H1 (cell line): ENCODE measurements around the gene ARID4A. TPM values are rescaled to one million over a fixed set of nuclear protein-coding genes. Genes with fewer than 3 reads are reported as not detected.

Experiments
- CTCF ChIA-PET: fragments of 300-600 bp; sonication (Branson Sonifier 250); formaldehyde crosslinking; loops from one replicate; lab custom pipeline; 2021; ENCODE audit not compliant: partially characterized antibody; lab: Charles Lee
- POLR2A ChIA-PET: fragments of 300-600 bp; sonication (Branson Sonifier 250); formaldehyde crosslinking; loops from one replicate; lab custom pipeline; 2021; ENCODE audit warnings: inconsistent platforms; ENCODE audit not compliant: partially characterized antibody; lab: Charles Lee
- DNase-seq, 2 experiments: peaks; one replicate each; pipeline versions ENCODE4 v3.0.0 to v3.0.0-alpha.2; 2010 to 2022; ENCODE audit warnings: low spot score in 2 of 2, low read depth in 1 of 2, mixed read lengths in 1 of 2
- FAIRE-seq: peaks from 2 replicates; lab custom pipeline; 2011; peaks lifted over from hg19 to GRCh38; lab: Jason Lieb, UNC
- H2AFZ ChIP-seq: 2 replicates; pipeline ENCODE4 v1.8.1; 2012; ENCODE audit warnings: low read length, inconsistent platforms
- H2AK5ac ChIP-seq: 2 replicates; pipeline ENCODE4 v1.6.1; 2013; ENCODE audit warnings: low read depth, low read length
- H2BK120ac ChIP-seq: replicated peaks from 2 replicates; pipeline ENCODE3; 2013; ENCODE audit warnings: low read depth, low read length, inconsistent platforms
- H2BK12ac ChIP-seq: 2 replicates; pipeline ENCODE4 v1.6.1; 2013; ENCODE audit warnings: low read depth, low read length
- H2BK15ac ChIP-seq: 2 replicates; pipeline ENCODE4 v1.6.1; 2013; ENCODE audit warnings: low read length
- H2BK20ac ChIP-seq: 2 replicates; pipeline ENCODE4 v1.6.1; 2013; ENCODE audit warnings: low read length
- H2BK5ac ChIP-seq: 2 replicates; pipeline ENCODE4 v1.6.1; 2013; ENCODE audit warnings: low read depth, low read length
- H3K14ac ChIP-seq: 2 replicates; pipeline ENCODE4 v1.6.1; 2013; ENCODE audit warnings: inconsistent platforms; ENCODE audit not compliant: insufficient read length
- H3K18ac ChIP-seq: 2 replicates; pipeline ENCODE4 v1.6.1; 2013; ENCODE audit warnings: low read length; ENCODE audit errors: extremely low read depth
- H3K23ac ChIP-seq: 2 replicates; pipeline ENCODE4 v1.6.1; 2013; ENCODE audit warnings: inconsistent platforms; ENCODE audit not compliant: insufficient read length
- H3K23me2 ChIP-seq: 2 replicates; pipeline ENCODE4 v1.6.1; 2013; ENCODE audit warnings: low read depth, low read length
- H3K27ac ChIP-seq: 2 replicates; pipeline ENCODE4 v1.6.1; 2011; ENCODE audit warnings: low read depth, low read length, inconsistent platforms
- H3K27me3 ChIP-seq, 4 experiments: replicated peaks in 1 of 4; 1 replicate in 1 of 4; 2 replicates in 3 of 4; pipeline versions ENCODE4 v1.6.1 to v1.8.1; 2011 to 2013; ENCODE audit warnings: low read length in 3 of 4, mild to moderate bottlenecking in 3 of 4, inconsistent platforms in 2 of 4, mixed read lengths in 2 of 4, moderate library complexity in 1 of 4; ENCODE audit not compliant: control insufficient read depth in 3 of 4, insufficient read depth in 3 of 4; ENCODE audit errors: extremely low read depth in 1 of 4
- H3K36me3 ChIP-seq, 4 experiments: 2 replicates each; pipeline versions ENCODE4 v1.6.1 to v1.8.1; 2011 to 2013; ENCODE audit warnings: mild to moderate bottlenecking in 4 of 4, low read length in 3 of 4, moderate library complexity in 2 of 4, control low read depth in 1 of 4, inconsistent platforms in 1 of 4; ENCODE audit not compliant: insufficient read depth in 4 of 4, control insufficient read depth in 2 of 4
- H3K4ac ChIP-seq: replicated peaks from 2 replicates; pipeline ENCODE3; 2013; ENCODE audit warnings: low read length, low read depth, mixed read lengths, inconsistent platforms; ENCODE audit not compliant: insufficient read length
- H3K4me1 ChIP-seq, 4 experiments: replicated peaks in 1 of 4; 1 replicate in 1 of 4; 2 replicates in 3 of 4; pipeline versions ENCODE4 v1.6.1 to v1.8.1; 2011 to 2013; ENCODE audit warnings: low read length in 3 of 4, inconsistent platforms in 2 of 4, mixed read lengths in 1 of 4; ENCODE audit not compliant: insufficient read depth in 4 of 4, control insufficient read depth in 3 of 4
- H3K4me2 ChIP-seq, 2 experiments: 2 replicates each; pipeline versions ENCODE4 v1.6.1 to v1.8.1; 2011 to 2013; ENCODE audit warnings: low read depth in 2 of 2, low read length in 2 of 2, control low read depth in 1 of 2, inconsistent platforms in 1 of 2, mild to moderate bottlenecking in 1 of 2; ENCODE audit not compliant: insufficient read depth in 1 of 2
- H3K4me3 ChIP-seq, 4 experiments: fragments of 200-600, 300-600 bp in 1 of 4; sonication (generic), shearing (Covaris generic), sonication (Bioruptor Twin) in 1 of 4; 2 replicates each; pipeline versions ENCODE4 v1.5.1 to v1.8.1; 2011 to 2016; ENCODE audit warnings: low read length in 4 of 4, low read depth in 3 of 4, control low read depth in 2 of 4, inconsistent platforms in 2 of 4, mild to moderate bottlenecking in 2 of 4, mixed read lengths in 1 of 4, moderate library complexity in 1 of 4; ENCODE audit not compliant: insufficient read depth in 2 of 4; ENCODE audit errors: extremely low read depth in 1 of 4
- H3K56ac ChIP-seq: replicated peaks from 2 replicates; pipeline ENCODE3; 2013; ENCODE audit warnings: low read depth, mild to moderate bottlenecking, mixed read lengths, low read length, inconsistent platforms; ENCODE audit not compliant: insufficient read length
- H3K79me1 ChIP-seq: 2 replicates; pipeline ENCODE4 v1.6.1; 2013; ENCODE audit warnings: low read depth, low read length, control low read depth
- H3K79me2 ChIP-seq, 2 experiments: 2 replicates each; pipeline versions ENCODE4 v1.6.1 to v1.8.1; 2012 to 2013; ENCODE audit warnings: low read length in 2 of 2, mild to moderate bottlenecking in 2 of 2, inconsistent platforms in 1 of 2; ENCODE audit not compliant: insufficient read depth in 2 of 2, control insufficient read depth in 1 of 2
- H3K9ac ChIP-seq, 4 experiments: replicated peaks in 1 of 4; 1 replicate in 1 of 4; 2 replicates in 3 of 4; pipeline versions ENCODE4 v1.6.1 to v1.8.1; 2011 to 2013; ENCODE audit warnings: low read depth in 3 of 4, low read length in 3 of 4, control low read depth in 2 of 4, mild to moderate bottlenecking in 2 of 4, moderate library complexity in 2 of 4, inconsistent platforms in 1 of 4; ENCODE audit errors: extremely low read depth in 1 of 4
- H3K9me3 ChIP-seq, 2 experiments: 2 replicates each; pipeline versions ENCODE4 v1.6.1 to v1.8.1; 2012 to 2013; ENCODE audit warnings: mild to moderate bottlenecking in 2 of 2, moderate library complexity in 2 of 2, control low read depth in 1 of 2, inconsistent platforms in 1 of 2, low read depth in 1 of 2, low read length in 1 of 2, mixed read lengths in 1 of 2; ENCODE audit not compliant: insufficient read depth in 2 of 2
- H4K20me1 ChIP-seq, 2 experiments: replicated peaks in 1 of 2; 2 replicates each; pipeline versions ENCODE3 to v1.8.1; 2011 to 2013; ENCODE audit warnings: inconsistent platforms in 2 of 2, low read length in 2 of 2, mild to moderate bottlenecking in 1 of 2; ENCODE audit not compliant: insufficient read depth in 2 of 2, control insufficient read depth in 1 of 2
- H4K5ac ChIP-seq: 2 replicates; pipeline ENCODE4 v1.6.1; 2013; ENCODE audit warnings: low read length, low read depth, mixed read lengths, inconsistent platforms; ENCODE audit not compliant: insufficient read length
- H4K8ac ChIP-seq: 2 replicates; pipeline ENCODE4 v1.8.0; 2013; ENCODE audit warnings: mild to moderate bottlenecking, moderate library complexity, low read length, inconsistent platforms; ENCODE audit not compliant: insufficient read depth; ENCODE audit errors: extremely low read depth
- H4K91ac ChIP-seq: replicated peaks from 2 replicates; pipeline ENCODE3; 2013; ENCODE audit warnings: low read length, mixed read lengths, inconsistent platforms; ENCODE audit not compliant: insufficient read length
- BACH1 ChIP-seq: IDR thresholded peaks from 2 replicates; pipeline ENCODE4 v1.6.1; 2012; ENCODE audit warnings: low read length, improper control_type of control experiment
- CBX5 ChIP-seq: fragments of 300-800, 300-1000 bp; sonication (generic); IDR thresholded peaks from 2 replicates; pipeline ENCODE4 v1.7.1; 2016; ENCODE audit warnings: antibody characterized with exemption, low read length, low read depth
- CREB1 ChIP-seq: IDR thresholded peaks from 2 replicates; pipeline ENCODE4 v1.6.1; 2012; ENCODE audit warnings: inconsistent platforms
- EGR1 ChIP-seq: IDR thresholded peaks from 2 replicates; pipeline ENCODE4 v1.6.1; 2011; ENCODE audit warnings: low read depth, low read length, borderline replicate concordance
- HDAC2 ChIP-seq, 2 experiments: fragments of 300-600 bp in 1 of 2; sonication (generic) in 1 of 2; IDR thresholded peaks; 2 replicates each; pipeline ENCODE4 v1.6.1; 2011 to 2012; ENCODE audit warnings: low read depth in 2 of 2, low read length in 2 of 2, mild to moderate bottlenecking in 2 of 2, moderate library complexity in 2 of 2, borderline replicate concordance in 1 of 2, inconsistent platforms in 1 of 2
- JUND ChIP-seq: IDR thresholded peaks from 2 replicates; pipeline ENCODE4 v1.6.1; 2011; ENCODE audit warnings: mild to moderate bottlenecking, improper control_type of control experiment, low read length
- MAFK ChIP-seq: IDR thresholded peaks from 2 replicates; pipeline ENCODE4 v1.6.1; 2012; ENCODE audit warnings: low read depth, mild to moderate bottlenecking, improper control_type of control experiment, low read length
- NRF1 ChIP-seq: IDR thresholded peaks from 2 replicates; pipeline ENCODE4 v1.6.1; 2011; ENCODE audit warnings: mild to moderate bottlenecking, low read depth, low read length, improper control_type of control experiment
- RNF2 ChIP-seq: fragments of 200-900, 300-1000 bp; sonication (generic); IDR thresholded peaks from 2 replicates; pipeline ENCODE4 v1.7.1; 2016; ENCODE audit warnings: borderline replicate concordance, low read depth, mild to moderate bottlenecking, antibody characterized with exemption, low read length; ENCODE audit not compliant: poor library complexity, severe bottlenecking; ENCODE audit errors: missing control alignments
- SIN3A ChIP-seq, 2 experiments: IDR thresholded peaks in 1 of 2; conservative IDR thresholded peaks in 1 of 2; 2 replicates each; pipeline ENCODE4 v1.6.1; 2011 to 2012; ENCODE audit warnings: low read length in 2 of 2, improper control_type of control experiment in 1 of 2, low read depth in 1 of 2, mild to moderate bottlenecking in 1 of 2
- SIX5 ChIP-seq: IDR thresholded peaks from 2 replicates; pipeline ENCODE4 v1.6.1; 2011; ENCODE audit warnings: mild to moderate bottlenecking, low read depth, low read length
- SP4 ChIP-seq: IDR thresholded peaks from 2 replicates; pipeline ENCODE4 v1.6.1; 2012; ENCODE audit warnings: low read length, inconsistent platforms
- TEAD4 ChIP-seq: IDR thresholded peaks from 2 replicates; pipeline ENCODE4 v1.6.1; 2012; ENCODE audit warnings: low read depth, low read length, inconsistent platforms, mixed read lengths
- WGBS, 2 experiments: shearing (Covaris generic) in 1 of 2; methylation state at CpG; one replicate each; pipeline versions ENCODE4 v1.1.6 to v1.1.7; 2013 to 2015; ENCODE audit warnings: low lambda C conversion rate in 2 of 2, mixed read lengths in 2 of 2, inconsistent platforms in 1 of 2, low coverage in 1 of 2, missing lambda C conversion rate in 1 of 2; ENCODE audit not compliant: insufficient replicate concordance in 2 of 2, insufficient coverage in 1 of 2, insufficient read length in 1 of 2; ENCODE audit errors: extremely low coverage in 1 of 2, missing lambda C conversion rate in 1 of 2; 5-methylcytosine and 5-hydroxymethylcytosine counted together
- polyA plus RNA-seq, 7 experiments: library from polyadenylated mRNA; depleted of rRNA in 3 of 7; stranded (reverse) in 5 of 7; unstranded in 2 of 7; fragments of >200 nt in 5 of 7; fragments of 200-250 nt in 2 of 7; gene quantifications; 1 replicate in 5 of 7; 2 replicates in 1 of 7; 4 replicates in 1 of 7; pipeline versions ENCODE4 v1.2.1 to v1.2.3, GENCODE V29; 2011 to 2013; ENCODE audit warnings: missing spikeins in 2 of 7, mixed read lengths in 2 of 7
- total RNA-seq: library from RNA; stranded (reverse); fragmentation: NEBNext Ultra II Directional; extraction: Animal tissue kit (Norgen Biotek cat#: 25700); gene quantifications from 2 replicates; pipeline ENCODE4 v1.2.1, GENCODE V29; 2021
- TF ChIP-seq, protein P1 (sequence below): IDR thresholded peaks from 2 replicates; pipeline ENCODE4 v1.6.1; 2011; ENCODE audit warnings: low read length, improper control_type of control experiment

ARID4A gene
- total and polyA plus RNA-seq, 2 of the 8 experiments (the other 6 are each of a cell fraction or from before 2014, with no cell fraction given): 2.1 to 14.6 TPM

DNA sequence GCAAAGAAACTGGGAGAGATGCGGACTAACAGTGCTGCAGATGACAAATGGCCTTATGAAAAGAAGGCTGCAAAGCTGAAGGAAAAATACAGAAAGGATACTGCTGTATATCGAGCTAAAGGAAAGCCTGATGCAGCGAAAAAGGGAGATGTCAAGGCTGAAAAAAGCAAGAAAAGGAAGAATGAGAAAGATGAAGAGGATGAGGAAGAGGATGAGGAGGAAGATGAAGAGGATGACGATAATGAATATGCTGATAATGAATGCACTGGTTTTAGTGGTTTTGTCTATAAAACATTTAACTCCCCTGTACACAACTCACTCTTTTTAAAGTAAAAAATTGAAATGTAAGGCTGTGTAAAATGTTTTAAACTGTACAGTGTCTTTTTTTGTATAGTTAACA, 13.2 kb upstream of the ARID4A start:
- 86 to 100% methylated on average over 1 to 4 of the region's 4 CpGs for WGBS, 2 experiments
- TF ChIP-seq SP4: no peak
- TF ChIP-seq BACH1: no peak
- TF ChIP-seq RNF2: no peak
- TF ChIP-seq NRF1: no peak
- no peak for TF ChIP-seq TEAD4
- TF ChIP-seq HDAC2 (IDR thresholded peaks at IDR 0.05; ENCODE audit: borderline replicate concordance in 1 of 2, low read depth in 2 of 2, low read length in 2 of 2): no peak
- TF ChIP-seq SIX5: no peak
- no peak for TF ChIP-seq CREB1
- TF ChIP-seq CBX5: no peak
- TF ChIP-seq JUND: no peak
- TF ChIP-seq SIN3A (conservative IDR thresholded peaks at IDR 0.05 in 1 of 2, IDR thresholded peaks at IDR 0.05 in 1 of 2; ENCODE audit: low read depth in 1 of 2, low read length in 2 of 2): no peak
- TF ChIP-seq, protein P1, sequence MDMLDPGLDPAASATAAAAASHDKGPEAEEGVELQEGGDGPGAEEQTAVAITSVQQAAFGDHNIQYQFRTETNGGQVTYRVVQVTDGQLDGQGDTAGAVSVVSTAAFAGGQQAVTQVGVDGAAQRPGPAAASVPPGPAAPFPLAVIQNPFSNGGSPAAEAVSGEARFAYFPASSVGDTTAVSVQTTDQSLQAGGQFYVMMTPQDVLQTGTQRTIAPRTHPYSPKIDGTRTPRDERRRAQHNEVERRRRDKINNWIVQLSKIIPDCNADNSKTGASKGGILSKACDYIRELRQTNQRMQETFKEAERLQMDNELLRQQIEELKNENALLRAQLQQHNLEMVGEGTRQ: no peak
- no peak for TF ChIP-seq EGR1
- no peak for TF ChIP-seq MAFK

More for the DNA sequence above, 13.2 kb upstream of the ARID4A start:
- Histone ChIP-seq H2AK5ac (no peak overlapping the region), H4K5ac (no peak overlapping the region), H3K9me3 (no peaks in the 10 kb centered on the region), H3K14ac (no peak overlapping the region), H2BK120ac (no peak overlapping the region), H3K18ac (no peak overlapping the region), H4K91ac (no peak overlapping the region), H2BK5ac (no peak overlapping the region), H3K23ac (no peak overlapping the region), H3K79me1 (no peaks in the 10 kb centered on the region), H3K9ac (no peak overlapping the region), H4K8ac (no peak overlapping the region), H2BK12ac (no peak overlapping the region), H2BK15ac (no peak overlapping the region), H3K27ac (no peak overlapping the region), H3K79me2 (peaks cover 0 to 83% of the 10 kb centered on the region in 2 experiments; a peak in 2 of 4 replicates), H4K20me1 (peaks cover 6% of the 10 kb centered on the region in 2 experiments), H2BK20ac (no peak overlapping the region), H3K36me3 (peaks cover 6 to 71% (median 22%) of the 10 kb centered on the region in 4 experiments; a peak in 7 of 8 replicates), H3K4me3 (no peak overlapping the region), H3K4ac (no peak overlapping the region), H3K4me1 (no peaks in the 10 kb centered on the region), H2AFZ (no peak overlapping the region), H3K4me2 (no peak overlapping the region), H3K27me3 (no peaks in the 10 kb centered on the region), H3K56ac (no peak overlapping the region), H3K23me2 (no peaks in the 10 kb centered on the region)
- DNase-seq (no peak), FAIRE-seq (no peak)
- POLR2A ChIA-PET: interaction anchor here (1.2 kb wide), 1 partner anchor 13 kb away, joined by 4 read pairs; the partner anchor contains the start of gene ARID4A
- CTCF ChIA-PET: no interaction called here
